ENCODE measurements around the gene SORCS3. TPM values are rescaled to one million over a fixed set of nuclear protein-coding genes. Genes with fewer than 3 reads are reported as not detected.

SORCS3 gene
- polyA plus RNA-seq, 1 donor: 4.2 TPM

- no peak for DNase-seq
Measured at GRCh38 chr10:105023211-105024111, 382.4 kb downstream of the SORCS3 start.

- peak; percentile 24 for DNase-seq
Measured at GRCh38 chr10:105024184-105024583, 383.1 kb downstream of the SORCS3 start.

- DNase-seq: no peak
Measured at GRCh38 chr10:105025092-105025491, 384.0 kb downstream of the SORCS3 start.

- no peak for DNase-seq
Measured at GRCh38 chr10:105026566-105026965, 385.5 kb downstream of the SORCS3 start.

GRCh38 chr10:105029286-105029685, 388.2 kb downstream of the SORCS3 start:
- DNase-seq: no peak

GRCh38 chr10:105037022-105037421, 395.9 kb downstream of the SORCS3 start:
- DNase-seq: no peak

- no peak for DNase-seq
Measured at GRCh38 chr10:105041956-105042355, 400.9 kb downstream of the SORCS3 start.

GRCh38 chr10:105042906-105043552, 401.9 kb downstream of the SORCS3 start:
- DNase-seq: no peak

GRCh38 chr10:105044902-105045301, 403.8 kb downstream of the SORCS3 start:
- no peak for DNase-seq

- no peak for DNase-seq
Measured at GRCh38 chr10:105056413-105056812, 415.3 kb downstream of the SORCS3 start.

GRCh38 chr10:105062951-105063350, 421.9 kb downstream of the SORCS3 start:
- DNase-seq: peak; percentile 46

GRCh38 chr10:105063796-105064195, 422.7 kb downstream of the SORCS3 start:
- peak; percentile 56 for DNase-seq

- DNase-seq: no peak
Measured at GRCh38 chr10:105068497-105068896, 427.4 kb downstream of the SORCS3 start.

GRCh38 chr10:105070249-105070648, 429.2 kb downstream of the SORCS3 start:
- no peak for DNase-seq

- no peak for DNase-seq
Measured at GRCh38 chr10:105070952-105071351, 429.9 kb downstream of the SORCS3 start.

- no peak for DNase-seq
Measured at GRCh38 chr10:105071980-105072379, 430.9 kb downstream of the SORCS3 start.

GRCh38 chr10:105073999-105074398, 432.9 kb downstream of the SORCS3 start:
- DNase-seq: no peak

GRCh38 chr10:105075031-105075430, 433.9 kb downstream of the SORCS3 start:
- no peak for DNase-seq

- no peak for DNase-seq
Measured at GRCh38 chr10:105085980-105086379, 444.9 kb downstream of the SORCS3 start.

GRCh38 chr10:105094048-105094447, 453.0 kb downstream of the SORCS3 start:
- no peak for DNase-seq

GRCh38 chr10:105096316-105096715, 455.2 kb downstream of the SORCS3 start:
- DNase-seq: no peak

GRCh38 chr10:105102977-105103376, 461.9 kb downstream of the SORCS3 start:
- DNase-seq: no peak

- no peak for DNase-seq
Measured at GRCh38 chr10:105104297-105104696, 463.2 kb downstream of the SORCS3 start.
